ENCODE measurements around the gene GPC3. TPM values are rescaled to one million over a fixed set of nuclear protein-coding genes. Genes with fewer than 3 reads are reported as not detected.
A peak's percentile ranks its signal among the peaks of the same experiment; 100 is the strongest.
"Not testable (repeated sequence)": the region's sequence is repeated elsewhere in the genome, so short reads cannot be mapped to it uniquely, and the experiment has no call there.

Gene GPC3
- total RNA-seq, 3 donors from 2014 or later: 0.46 to 0.82 (median 0.54) TPM

GRCh38 chrX:134006484-134007161 lies 21.2 kb upstream of the GPC3 start:
- DNase-seq: no peak

GRCh38 chrX:134004084-134004483 lies 18.7 kb upstream of the GPC3 start:
- Mint-ChIP-seq H3K9me3 (no peaks in the 10 kb centered on the region), H3K4me1 (ENCODE audit: low read depth) (no peaks in the 10 kb centered on the region), H3K4me3 (no peak overlapping the region), H3K27me3 (ENCODE audit: low read depth) (peaks cover 4% of the 10 kb centered on the region), H3K36me3 (ENCODE audit: insufficient read depth) (no peaks in the 10 kb centered on the region)
- no peak for DNase-seq
- no peak for ATAC-seq

More at GRCh38 chrX:134006484-134007161, 21.2 kb upstream of the GPC3 start:
- no peaks in the 10 kb centered on the region for H3K36me3 Mint-ChIP-seq (ENCODE audit: insufficient read depth)
- no peak overlapping the region for H3K4me3 Mint-ChIP-seq
- H3K4me1 Mint-ChIP-seq (ENCODE audit: low read depth): no peaks in the 10 kb centered on the region
- peak; percentile 86 to 88 for ATAC-seq
- no peaks in the 10 kb centered on the region for H3K9me3 Mint-ChIP-seq
- H3K27me3 Mint-ChIP-seq (ENCODE audit: low read depth): peaks cover 4% of the 10 kb centered on the region

GRCh38 chrX:134002921-134003615 lies 17.7 kb upstream of the GPC3 start:
- no peak overlapping the region for H3K4me3 Mint-ChIP-seq
- ATAC-seq: no peak
- H3K27me3 Mint-ChIP-seq (ENCODE audit: low read depth): peaks cover 4% of the 10 kb centered on the region
- no peaks in the 10 kb centered on the region for H3K9me3 Mint-ChIP-seq
- no peaks in the 10 kb centered on the region for H3K4me1 Mint-ChIP-seq (ENCODE audit: low read depth)
- DNase-seq: no peak
- H3K36me3 Mint-ChIP-seq (ENCODE audit: insufficient read depth): no peaks in the 10 kb centered on the region

- DNase-seq (no peak), ATAC-seq (no peak)
- no peaks in the 10 kb centered on the region for H3K9me3 Mint-ChIP-seq
- H3K4me1 Mint-ChIP-seq (ENCODE audit: low read depth): no peaks in the 10 kb centered on the region
- peaks cover 4% of the 10 kb centered on the region for H3K27me3 Mint-ChIP-seq (ENCODE audit: low read depth)
- H3K36me3 Mint-ChIP-seq (ENCODE audit: insufficient read depth): no peaks in the 10 kb centered on the region
- no peak overlapping the region for H3K4me3 Mint-ChIP-seq
Observed at GRCh38 chrX:134000260-134001245, 15.2 kb upstream of the GPC3 start.

GRCh38 chrX:133999031-133999705 lies 13.8 kb upstream of the GPC3 start:
- H3K27me3 Mint-ChIP-seq (ENCODE audit: low read depth): peaks cover 4% of the 10 kb centered on the region
- H3K4me1 Mint-ChIP-seq (ENCODE audit: low read depth): no peaks in the 10 kb centered on the region
- H3K9me3 Mint-ChIP-seq: no peaks in the 10 kb centered on the region
- ATAC-seq (no peak), DNase-seq (no peak)
- no peaks in the 10 kb centered on the region for H3K36me3 Mint-ChIP-seq (ENCODE audit: insufficient read depth)
- H3K4me3 Mint-ChIP-seq: no peak overlapping the region

GRCh38 chrX:133995759-133996158 lies 10.4 kb upstream of the GPC3 start:
- no peak for ATAC-seq
- H3K9me3 Mint-ChIP-seq: no peaks in the 10 kb centered on the region

GRCh38 chrX:133994576-133994975 lies 9.2 kb upstream of the GPC3 start:
- no peak for DNase-seq
- ATAC-seq: no peak
- H3K9me3 Mint-ChIP-seq: no peaks in the 10 kb centered on the region
- H3K27me3 Mint-ChIP-seq (ENCODE audit: low read depth): no peaks in the 10 kb centered on the region
- no peaks in the 10 kb centered on the region for H3K4me1 Mint-ChIP-seq (ENCODE audit: low read depth)
- H3K4me3 Mint-ChIP-seq: no peak overlapping the region
- H3K36me3 Mint-ChIP-seq (ENCODE audit: insufficient read depth): no peaks in the 10 kb centered on the region

More at GRCh38 chrX:133995759-133996158, 10.4 kb upstream of the GPC3 start:
- H3K27me3 Mint-ChIP-seq (ENCODE audit: low read depth): no peaks in the 10 kb centered on the region
- H3K36me3 Mint-ChIP-seq (ENCODE audit: insufficient read depth): no peaks in the 10 kb centered on the region
- H3K4me1 Mint-ChIP-seq (ENCODE audit: low read depth): no peaks in the 10 kb centered on the region
- no peak for DNase-seq
- no peak overlapping the region for H3K4me3 Mint-ChIP-seq

GRCh38 chrX:133992882-133993281 lies 7.5 kb upstream of the GPC3 start:
- H3K27me3 Mint-ChIP-seq (ENCODE audit: low read depth): no peaks in the 10 kb centered on the region
- ATAC-seq: no peak
- H3K9me3 Mint-ChIP-seq: no peaks in the 10 kb centered on the region
- H3K4me3 Mint-ChIP-seq: no peak overlapping the region
- no peaks in the 10 kb centered on the region for H3K4me1 Mint-ChIP-seq (ENCODE audit: low read depth)
- no peaks in the 10 kb centered on the region for H3K36me3 Mint-ChIP-seq (ENCODE audit: insufficient read depth)
- DNase-seq: no peak

- Mint-ChIP-seq H3K9me3 (no peaks in the 10 kb centered on the region), H3K27me3 (ENCODE audit: low read depth) (peaks cover 2% of the 10 kb centered on the region), H3K36me3 (ENCODE audit: insufficient read depth) (no peaks in the 10 kb centered on the region), H3K4me1 (ENCODE audit: low read depth) (no peaks in the 10 kb centered on the region), H3K4me3 (no peak overlapping the region)
- DNase-seq (no peak), ATAC-seq (no peak)
Observed at GRCh38 chrX:133991814-133992213, 6.4 kb upstream of the GPC3 start.

GRCh38 chrX:133991057-133991456 lies 5.7 kb upstream of the GPC3 start:
- H3K9me3 Mint-ChIP-seq; H3K36me3 Mint-ChIP-seq (ENCODE audit: insufficient read depth); ATAC-seq; DNase-seq; H3K27me3 Mint-ChIP-seq (ENCODE audit: low read depth); H3K4me3 Mint-ChIP-seq; H3K4me1 Mint-ChIP-seq (ENCODE audit: low read depth): not testable (repeated sequence)

GRCh38 chrX:133989993-133990392 lies 4.6 kb upstream of the GPC3 start:
- DNase-seq: no peak
- Mint-ChIP-seq H3K27me3 (ENCODE audit: low read depth) (peaks cover 2% of the 10 kb centered on the region), H3K36me3 (ENCODE audit: insufficient read depth) (no peaks in the 10 kb centered on the region), H3K4me1 (ENCODE audit: low read depth) (no peaks in the 10 kb centered on the region), H3K9me3 (no peaks in the 10 kb centered on the region), H3K4me3 (no peak overlapping the region)
- ATAC-seq: no peak

GRCh38 chrX:133989490-133989889 lies 4.1 kb upstream of the GPC3 start:
- DNase-seq (no peak), ATAC-seq (no peak)
- Mint-ChIP-seq H3K36me3 (ENCODE audit: insufficient read depth) (no peaks in the 10 kb centered on the region), H3K4me3 (no peak overlapping the region), H3K27me3 (ENCODE audit: low read depth) (peaks cover 2% of the 10 kb centered on the region), H3K9me3 (no peaks in the 10 kb centered on the region), H3K4me1 (ENCODE audit: low read depth) (no peaks in the 10 kb centered on the region)

GRCh38 chrX:133988010-133988409 lies 2.6 kb upstream of the GPC3 start:
- Mint-ChIP-seq H3K4me3 (no peak overlapping the region), H3K36me3 (ENCODE audit: insufficient read depth) (no peaks in the 10 kb centered on the region), H3K9me3 (no peaks in the 10 kb centered on the region), H3K27me3 (ENCODE audit: low read depth) (peaks cover 15% of the 10 kb centered on the region), H3K4me1 (ENCODE audit: low read depth) (no peaks in the 10 kb centered on the region)
- no peak for ATAC-seq
- no peak for DNase-seq

- ATAC-seq (no peak), DNase-seq (no peak)
- no peak overlapping the region for H3K4me3 Mint-ChIP-seq
- H3K27me3 Mint-ChIP-seq (ENCODE audit: low read depth): peaks cover 23% of the 10 kb centered on the region
- no peaks in the 10 kb centered on the region for H3K36me3 Mint-ChIP-seq (ENCODE audit: insufficient read depth)
- no peaks in the 10 kb centered on the region for H3K9me3 Mint-ChIP-seq
- H3K4me1 Mint-ChIP-seq (ENCODE audit: low read depth): no peaks in the 10 kb centered on the region
Observed at GRCh38 chrX:133987188-133987587, 1.8 kb upstream of the GPC3 start.

Measured in activated T-cell treated with anti-CD3 and anti-CD28 coated beads, Interleukin-2, amount 50 U/mL, for 4 hours (primary cell).